Measurements from ENCODE around the gene HLA-DMB. TPM values are rescaled to one million over a fixed set of nuclear protein-coding genes. Genes with fewer than 3 reads are reported as not detected.

Gene HLA-DMB
- total and polyA plus RNA-seq, 2 donors (not counting 3 experiments of a cell fraction or from before 2014, with no cell fraction given): 0.75 TPM; not detected in 1

DNA sequence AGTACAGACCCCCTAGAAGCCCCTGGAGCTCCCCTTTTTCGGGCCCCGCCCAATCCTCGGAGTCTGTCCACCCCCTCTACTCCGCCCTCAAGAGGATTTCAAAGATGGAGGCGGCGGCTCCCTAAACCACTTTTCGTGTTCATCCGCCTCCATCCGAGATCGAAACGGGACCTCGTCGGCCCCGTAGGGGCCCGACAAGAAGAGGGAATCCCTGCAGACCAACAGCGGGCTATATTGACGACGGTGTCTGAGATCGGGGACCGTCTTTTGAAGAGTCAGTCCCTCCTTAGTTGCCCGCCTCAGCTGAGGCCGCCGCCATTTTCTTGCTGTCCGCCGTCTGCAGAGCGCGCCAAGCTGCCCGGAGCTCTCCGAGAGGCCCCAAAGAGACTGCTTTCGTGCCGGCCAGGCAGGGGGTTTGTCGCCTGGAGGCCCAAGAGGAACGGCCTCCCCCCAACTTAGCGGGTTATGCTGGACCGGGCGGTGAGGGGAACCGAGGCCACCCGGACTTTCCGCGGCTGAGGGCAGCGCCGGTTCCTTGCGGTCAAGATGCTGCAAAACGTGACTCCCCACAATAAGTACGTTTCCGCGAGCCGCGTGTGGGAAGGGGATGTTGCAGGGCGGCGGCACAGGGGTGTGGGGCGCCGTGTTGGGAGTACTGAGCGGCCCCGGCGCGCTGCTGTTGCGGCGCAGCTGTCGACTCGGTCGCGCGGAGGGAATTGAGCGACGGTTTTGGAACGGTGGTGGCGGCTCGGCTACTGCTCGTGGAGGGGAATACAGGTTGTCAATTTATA is 31.7 kb upstream of the HLA-DMB start:
- CTCF ChIA-PET: interaction anchor here (1.0 to 13.7 kb wide), 12 partner anchors 8 to 845 kb away, joined by 3 to 187 read pairs (median 6); partner anchors contain the start of genes ATF6B, HLA-DMA and TAP2
- POLR2A ChIA-PET: interaction anchor here (0.6 to 5.8 kb wide), 34 partner anchors 8 to 1431 kb away, joined by 3 to 89 read pairs (median 6); partner anchors contain the start of genes B3GALT4, DDX39B, HLA-DMA and HLA-DMB
- Histone ChIP-seq H3K79me2 (ENCODE audit: control insufficient read depth, insufficient read depth, low read length) (peaks cover 63% of the 10 kb centered on the region), H3K4me2 (ENCODE audit: insufficient read depth, low read length) (peak overlapping the region; percentile 69), H3K36me3 (ENCODE audit: control insufficient read depth in 2 of 2, extremely low read depth in 1 of 2, insufficient read depth in 2 of 2, low read length in 2 of 2) (peaks cover 28 to 30% of the 10 kb centered on the region in 2 experiments), H2AFZ (ENCODE audit: low read depth, low read length) (no peak overlapping the region), H3K4me1 (ENCODE audit: control insufficient read depth, extremely low read depth, insufficient read depth, low read length) (peaks cover 23% of the 10 kb centered on the region), H3K9me3 (replicated peaks; ENCODE audit: control insufficient read depth, insufficient read depth, low read length) (no peaks in the 10 kb centered on the region), H4K20me1 (replicated peaks; ENCODE audit: control insufficient read depth, extremely low read depth, insufficient read depth, low read length) (peaks cover 21% of the 10 kb centered on the region), H3K27me3 (ENCODE audit: control insufficient read depth in 2 of 2, insufficient read depth in 2 of 2, low read length in 2 of 2) (no peaks in the 10 kb centered on the region), H3K27ac (ENCODE audit: insufficient read depth, low read depth, low read length) (peak overlapping the region; percentile 38), H3K9me1 (replicated peaks; ENCODE audit: control insufficient read depth, extremely low read depth, insufficient read depth, low read length) (no peaks in the 10 kb centered on the region), H3K9ac (replicated peaks; ENCODE audit: extremely low read depth, insufficient read depth, low read length) (peak overlapping the region; percentile 72), H3K4me3 (replicated peaks in 1 of 3; ENCODE audit: insufficient read depth in 1 of 3, low read depth in 1 of 3, low read length in 3 of 3) (peak overlapping the region; percentile 83 to 94 (median 91))
- BruUV-seq (replicated peaks): TSS peak; percentile 45
- intact Hi-C loops (cut with micrococcal nuclease): loop anchor here (1.0 to 10.0 kb wide), 5 partner anchors 11 to 795 kb away; partner anchors contain the start of genes AGPAT1, CUTA, HSD17B8 and PHF1
- TF ChIP-seq MYC (IDR thresholded peaks at IDR 0.05; ENCODE audit: low read depth, low read length): no peak
- TF ChIP-seq, protein P1, sequence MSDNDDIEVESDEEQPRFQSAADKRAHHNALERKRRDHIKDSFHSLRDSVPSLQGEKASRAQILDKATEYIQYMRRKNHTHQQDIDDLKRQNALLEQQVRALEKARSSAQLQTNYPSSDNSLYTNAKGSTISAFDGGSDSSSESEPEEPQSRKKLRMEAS (IDR thresholded peaks at IDR 0.05; ENCODE audit: insufficient read depth, insufficient read length): no peak
- TF ChIP-seq JUN (IDR thresholded peaks at IDR 0.05; ENCODE audit: borderline replicate concordance, insufficient read depth, insufficient read length, low read depth): no peak
- TF ChIP-seq POLR2AphosphoS5 (IDR thresholded peaks at IDR 0.05; ENCODE audit: insufficient read depth, low read depth, low read length): no peak
- TF ChIP-seq, protein P2, sequence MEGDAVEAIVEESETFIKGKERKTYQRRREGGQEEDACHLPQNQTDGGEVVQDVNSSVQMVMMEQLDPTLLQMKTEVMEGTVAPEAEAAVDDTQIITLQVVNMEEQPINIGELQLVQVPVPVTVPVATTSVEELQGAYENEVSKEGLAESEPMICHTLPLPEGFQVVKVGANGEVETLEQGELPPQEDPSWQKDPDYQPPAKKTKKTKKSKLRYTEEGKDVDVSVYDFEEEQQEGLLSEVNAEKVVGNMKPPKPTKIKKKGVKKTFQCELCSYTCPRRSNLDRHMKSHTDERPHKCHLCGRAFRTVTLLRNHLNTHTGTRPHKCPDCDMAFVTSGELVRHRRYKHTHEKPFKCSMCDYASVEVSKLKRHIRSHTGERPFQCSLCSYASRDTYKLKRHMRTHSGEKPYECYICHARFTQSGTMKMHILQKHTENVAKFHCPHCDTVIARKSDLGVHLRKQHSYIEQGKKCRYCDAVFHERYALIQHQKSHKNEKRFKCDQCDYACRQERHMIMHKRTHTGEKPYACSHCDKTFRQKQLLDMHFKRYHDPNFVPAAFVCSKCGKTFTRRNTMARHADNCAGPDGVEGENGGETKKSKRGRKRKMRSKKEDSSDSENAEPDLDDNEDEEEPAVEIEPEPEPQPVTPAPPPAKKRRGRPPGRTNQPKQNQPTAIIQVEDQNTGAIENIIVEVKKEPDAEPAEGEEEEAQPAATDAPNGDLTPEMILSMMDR (IDR thresholded peaks at IDR 0.05; ENCODE audit: extremely low read depth in 1 of 2, insufficient read depth in 1 of 2, low read depth in 1 of 2, low read length in 2 of 2): no peak
- no peak for TF ChIP-seq FOS (IDR thresholded peaks at IDR 0.05; ENCODE audit: borderline replicate concordance, insufficient read depth, low read length)
- no peak for TF ChIP-seq GATA2 (IDR thresholded peaks at IDR 0.05; ENCODE audit: insufficient read depth, insufficient read length, low read depth, low read length)
- TF ChIP-seq POLR2A (IDR thresholded peaks at IDR 0.05; ENCODE audit: low read depth, low read length): no peak
- TF ChIP-seq EZH2 (IDR thresholded peaks at IDR 0.05; ENCODE audit: borderline replicate concordance, low read depth, low read length, severe bottlenecking): no peak
- dilution Hi-C loops (cut with MboI; ENCODE audit: extremely low pct_ligation_motif_present, low sequenced_read_pairs): no loop called here
- FAIRE-seq (peak; percentile 18), DNase-seq (ENCODE audit: low read depth, low spot score) (no peak)
